ENCODE measurements around the gene OSBPL8. TPM values are rescaled to one million over a fixed set of nuclear protein-coding genes. Genes with fewer than 3 reads are reported as not detected.

Gene OSBPL8
- total and polyA plus RNA-seq, 2 of the 8 experiments (the other 6 are each of a cell fraction or from before 2014, with no cell fraction given) = 10.9 to 81.1 TPM

GRCh38 chr12:76410371-76410770 is 149.2 kb downstream of the OSBPL8 start:
- no peaks in the 10 kb centered on the region for H3K79me1 ChIP-seq (ENCODE audit: low read depth, low read length)
- H4K91ac ChIP-seq (replicated peaks; ENCODE audit: insufficient read length, low read length) = no peak overlapping the region
- H3K79me2 ChIP-seq (ENCODE audit: control insufficient read depth in 1 of 2, insufficient read depth in 2 of 2, low read length in 2 of 2) = 0 out of 4 replicates have a peak, but pooled peaks cover 0 to 2% of the 10 kb centered on the region in 2 experiments
- H3K23ac ChIP-seq (ENCODE audit: insufficient read length) = no peak overlapping the region
- POLR2A ChIA-PET (ENCODE audit: partially characterized antibody) = no interaction called here
- no peak overlapping the region for H3K18ac ChIP-seq (ENCODE audit: extremely low read depth, low read length)
- no peaks in the 10 kb centered on the region; a peak in 1 of 8 replicates for H3K36me3 ChIP-seq (ENCODE audit: control insufficient read depth in 2 of 4, insufficient read depth in 4 of 4, low read length in 3 of 4)
- FAIRE-seq (no peak), DNase-seq (ENCODE audit: low read depth in 1 of 2, low spot score in 2 of 2) (no peak)
- H2BK5ac ChIP-seq (ENCODE audit: low read depth, low read length) = no peak overlapping the region
- no peaks in the 10 kb centered on the region for H3K27me3 ChIP-seq (replicated peaks in 1 of 4; ENCODE audit: control insufficient read depth in 3 of 4, extremely low read depth in 1 of 4, insufficient read depth in 3 of 4, low read length in 3 of 4)
- H3K9me3 ChIP-seq (ENCODE audit: insufficient read depth in 2 of 2, low read depth in 1 of 2, low read length in 1 of 2) = no peaks in the 10 kb centered on the region
- no peak overlapping the region for H2BK15ac ChIP-seq (ENCODE audit: low read length)
- H2BK20ac ChIP-seq (ENCODE audit: low read length) = no peak overlapping the region
- H4K20me1 ChIP-seq (replicated peaks in 1 of 2; ENCODE audit: control insufficient read depth in 1 of 2, insufficient read depth in 2 of 2, low read length in 2 of 2) = no peaks in the 10 kb centered on the region
- TF ChIP-seq SUZ12 (IDR thresholded peaks at IDR 0.05; ENCODE audit: low read length) (no peak), POLR2A (IDR thresholded peaks at IDR 0.05; ENCODE audit: control extremely low read depth in 1 of 2, low read depth in 2 of 2, low read length in 2 of 2) (no peak), SP1 (IDR thresholded peaks at IDR 0.05; ENCODE audit: low read depth, low read length) (no peak), EGR1 (IDR thresholded peaks at IDR 0.05; ENCODE audit: borderline replicate concordance, low read depth, low read length) (no peak), SIX5 (IDR thresholded peaks at IDR 0.05; ENCODE audit: low read depth, low read length) (no peak), SIRT6 (IDR thresholded peaks at IDR 0.05; ENCODE audit: low read length) (no peak), KDM4A (IDR thresholded peaks at IDR 0.05; ENCODE audit: low read depth, low read length, severe bottlenecking) (no peak)
- no peak overlapping the region for H3K4ac ChIP-seq (replicated peaks; ENCODE audit: insufficient read length, low read depth, low read length)
- H3K23me2 ChIP-seq (ENCODE audit: low read depth, low read length) = no peaks in the 10 kb centered on the region
- no peak overlapping the region for H4K5ac ChIP-seq (ENCODE audit: insufficient read length, low read depth, low read length)
- H4K8ac ChIP-seq (ENCODE audit: extremely low read depth, insufficient read depth, low read length) = no peak overlapping the region
- H2BK120ac ChIP-seq (replicated peaks; ENCODE audit: low read depth, low read length) = no peak overlapping the region
- H3K56ac ChIP-seq (replicated peaks; ENCODE audit: insufficient read length, low read depth, low read length) = no peak overlapping the region
- no peak overlapping the region for H2AK5ac ChIP-seq (ENCODE audit: low read depth, low read length)
- no peak overlapping the region for H2AFZ ChIP-seq (ENCODE audit: low read length)
- no peak overlapping the region for H3K14ac ChIP-seq (ENCODE audit: insufficient read length)
- no peak overlapping the region for H3K9ac ChIP-seq (replicated peaks in 1 of 4; ENCODE audit: extremely low read depth in 1 of 4, low read depth in 3 of 4, low read length in 3 of 4)
- H3K27ac ChIP-seq (ENCODE audit: low read depth, low read length) = no peak overlapping the region
- no peak overlapping the region for H2BK12ac ChIP-seq (ENCODE audit: low read depth, low read length)
- CTCF ChIA-PET (ENCODE audit: partially characterized antibody) = interaction anchor here (1.2 to 2.1 kb wide), 2 partner anchors 44 to 914 kb away, joined by 3 to 9 read pairs; no protein-coding TSS in a partner anchor
- no peaks in the 10 kb centered on the region; a peak in 1 of 7 replicates for H3K4me1 ChIP-seq (replicated peaks in 1 of 4; ENCODE audit: control insufficient read depth in 3 of 4, insufficient read depth in 4 of 4, low read length in 3 of 4)
- H3K4me3 ChIP-seq (ENCODE audit: extremely low read depth in 1 of 4, insufficient read depth in 2 of 4, low read depth in 3 of 4, low read length in 4 of 4) = no peak overlapping the region
- no peak overlapping the region for H3K4me2 ChIP-seq (ENCODE audit: insufficient read depth in 1 of 2, low read depth in 2 of 2, low read length in 2 of 2)

Measured in H1 (cell line).